HCT116 (cell line): ENCODE data around the gene JAM3. TPM values are rescaled to one million over a fixed set of nuclear protein-coding genes. Genes with fewer than 3 reads are reported as not detected.

Source experiments
- ATAC-seq: fragments of 200-7000 bp; cut with Tn5 transposase; 2 replicates; pipeline ENCODE4 v1.9.1; 2020; ENCODE audit warnings: mild to moderate bottlenecking, moderate library complexity
- BruUV-seq: library from RNA; stranded (reverse); fragments of 400-500 nt; replicated peaks from 2 replicates; lab custom pipeline; 2021; lab: Mats Ljungman, UMichigan
- CTCF ChIA-PET: fragments of 300-600 bp; sonication (Branson Sonifier 250); formaldehyde crosslinking; loops from one replicate; lab custom pipeline; 2021; ENCODE audit warnings: antibody characterized with exemption; lab: Charles Lee
- POLR2A ChIA-PET: fragments of 300-600, 350-600 bp; sonication (Branson Sonifier 250); formaldehyde crosslinking; loops from one replicate; lab custom pipeline; 2021; ENCODE audit warnings: antibody characterized with exemption; lab: Charles Lee
- RAD21 ChIA-PET, 2 experiments: fragments of 300-600 bp; sonication (Branson Sonifier 250); formaldehyde crosslinking; loops; one replicate each; lab custom pipeline; 2023; ENCODE audit warnings: low total read pairs in 2 of 2; ENCODE audit not compliant: uncharacterized antibody in 2 of 2, unreplicated experiment in 2 of 2, low non-redundant PET in 1 of 2; lab: Charles Lee
- DNase-seq: peaks from one replicate; pipeline ENCODE4 v3.0.0-alpha.2; 2010; ENCODE audit warnings: low read depth, low spot score
- H2AFZ ChIP-seq: fragments of 200-600 bp; shearing (Covaris generic), sonication (generic); 2 replicates; pipeline ENCODE4 v1.6.1; 2017; ENCODE audit warnings: low read depth, mixed run types, mixed read lengths, antibody characterized with exemption, low read length; ENCODE audit not compliant: poor library complexity, severe bottlenecking
- H3K27ac ChIP-seq: 2 replicates; pipeline ENCODE4 v1.5.1; 2012; ENCODE audit warnings: low read depth, low read length
- H3K27me3 ChIP-seq: fragments of 200-600 bp; sonication (generic); 2 replicates; pipeline ENCODE4 v1.6.1; 2016; ENCODE audit warnings: mixed run types, low read length, mixed read lengths; ENCODE audit not compliant: insufficient read depth
- H3K36me3 ChIP-seq, 2 experiments: fragments of 200-500 bp in 1 of 2; fragments of 200-600 bp in 1 of 2; sonication (Bioruptor generic) in 1 of 2; sonication (generic) in 1 of 2; 2 replicates each; pipeline versions ENCODE4 v1.5.1 to v1.6.1; 2014 to 2016; ENCODE audit warnings: low read length in 2 of 2, inconsistent platforms in 1 of 2, mixed read lengths in 1 of 2, mixed run types in 1 of 2; ENCODE audit not compliant: insufficient read depth in 2 of 2, control insufficient read depth in 1 of 2
- H3K4me1 ChIP-seq, 2 experiments: fragments of 200-600 bp in 1 of 2; sonication (generic) in 1 of 2; 2 replicates each; pipeline versions ENCODE4 v1.5.1 to v1.6.1; 2012 to 2017; ENCODE audit warnings: low read length in 2 of 2, inconsistent platforms in 1 of 2, mild to moderate bottlenecking in 1 of 2, mixed read lengths in 1 of 2, mixed run types in 1 of 2, moderate library complexity in 1 of 2; ENCODE audit not compliant: insufficient read depth in 2 of 2, control insufficient read depth in 1 of 2
- H3K4me2 ChIP-seq: fragments of 200-600 bp; sonication (generic); 2 replicates; pipeline ENCODE4 v1.6.1; 2017; ENCODE audit warnings: mixed run types, low read length, mixed read lengths
- H3K4me3 ChIP-seq, 2 experiments: fragments of 200-600 bp in 1 of 2; sonication (generic) in 1 of 2; replicated peaks in 1 of 2; 2 replicates each; pipeline ENCODE4 v1.5.1; 2011 to 2016; ENCODE audit warnings: low read length in 2 of 2, control low read depth in 1 of 2, low read depth in 1 of 2, mild to moderate bottlenecking in 1 of 2, mixed read lengths in 1 of 2, mixed run types in 1 of 2
- H3K79me2 ChIP-seq: fragments of 200-600 bp; sonication (generic); 2 replicates; pipeline ENCODE4 v1.6.1; 2017; ENCODE audit warnings: mild to moderate bottlenecking, mixed run types, low read length, moderate library complexity, mixed read lengths; ENCODE audit not compliant: insufficient read depth
- H3K9ac ChIP-seq: fragments of 200-600 bp; sonication (generic); 2 replicates; pipeline ENCODE4 v1.6.1; 2016; ENCODE audit warnings: low read length, mixed read lengths
- H3K9me2 ChIP-seq: fragments of 200-600 bp; sonication (generic), shearing (Covaris generic); 2 replicates; pipeline ENCODE4 v1.6.1; 2017; ENCODE audit warnings: mixed run types, mild to moderate bottlenecking, moderate library complexity; ENCODE audit not compliant: insufficient read depth
- H3K9me3 ChIP-seq, 2 experiments: fragments of 200-500 bp in 1 of 2; fragments of 200-600 bp in 1 of 2; sonication (Bioruptor generic) in 1 of 2; sonication (generic) in 1 of 2; 2 replicates each; pipeline ENCODE4 v1.6.1; 2014 to 2017; ENCODE audit warnings: low read length in 2 of 2, mixed read lengths in 2 of 2, inconsistent platforms in 1 of 2, low read depth in 1 of 2, mild to moderate bottlenecking in 1 of 2, mixed run types in 1 of 2, moderate library complexity in 1 of 2; ENCODE audit not compliant: control insufficient read depth in 1 of 2, insufficient read depth in 1 of 2
- H4K20me1 ChIP-seq: fragments of 200-600 bp; sonication (generic), shearing (Covaris generic); 2 replicates; pipeline ENCODE4 v1.6.1; 2017; ENCODE audit warnings: mixed run types, mild to moderate bottlenecking, moderate library complexity; ENCODE audit not compliant: insufficient read depth
- CBX3 ChIP-seq: IDR thresholded peaks from 2 replicates; pipeline ENCODE4 v1.6.1; 2012; ENCODE audit warnings: low read depth
- CEBPB ChIP-seq: IDR thresholded peaks from 2 replicates; pipeline ENCODE4 v1.6.1; 2012; ENCODE audit warnings: low read depth
- EZH2 ChIP-seq: fragments of 200-600 bp; sonication (generic); IDR thresholded peaks from 2 replicates; pipeline ENCODE4 v1.6.1; 2017; ENCODE audit warnings: antibody characterized with exemption, mixed run types
- EZH2phosphoT487 ChIP-seq: fragments of 200-600 bp; IDR thresholded peaks from 2 replicates; pipeline ENCODE4 v1.6.1; 2018; ENCODE audit warnings: antibody characterized with exemption, borderline replicate concordance
- FOSL1 ChIP-seq: IDR thresholded peaks from 2 replicates; pipeline ENCODE4 v1.6.1; 2012; ENCODE audit warnings: low read depth
- JUND ChIP-seq: IDR thresholded peaks from 2 replicates; pipeline ENCODE4 v1.6.1; 2012
- POLR2A ChIP-seq: IDR thresholded peaks from 2 replicates; pipeline ENCODE4 v1.7.0; 2011; ENCODE audit warnings: borderline replicate concordance; ENCODE audit not compliant: insufficient read depth, insufficient read length; ENCODE audit errors: extremely low read depth
- POLR2AphosphoS5 ChIP-seq: IDR thresholded peaks from 2 replicates; pipeline ENCODE4 v1.6.1; 2011; ENCODE audit warnings: mild to moderate bottlenecking, low read depth, low read length, moderate library complexity
- SIN3A ChIP-seq: IDR thresholded peaks from 2 replicates; pipeline ENCODE4 v1.6.1; 2012; ENCODE audit warnings: low read depth
- SP1 ChIP-seq: IDR thresholded peaks from 2 replicates; pipeline ENCODE4 v1.6.1; 2012; ENCODE audit warnings: low read depth
- TCF7L2 ChIP-seq: IDR thresholded peaks from 2 replicates; pipeline ENCODE4 v1.7.0; 2011; ENCODE audit warnings: borderline replicate concordance, inconsistent platforms; ENCODE audit not compliant: insufficient read depth, insufficient read length; ENCODE audit errors: extremely low read depth
- YY1 ChIP-seq: IDR thresholded peaks from 2 replicates; pipeline ENCODE4 v1.6.1; 2011; ENCODE audit warnings: low read length, low read depth, moderate library complexity, mild to moderate bottlenecking; ENCODE audit not compliant: insufficient replicate concordance; ENCODE audit errors: extremely low read depth
- ZFX ChIP-seq: fragments of 450-650 bp; IDR thresholded peaks from 2 replicates; pipeline ENCODE4 v1.6.1; 2017
- ZNF274 ChIP-seq: fragments of 200-500 bp; sonication (Bioruptor generic); IDR thresholded peaks from 2 replicates; pipeline ENCODE4 v1.6.1; 2014; ENCODE audit warnings: mild to moderate bottlenecking, low read depth, low read length, inconsistent platforms
- intact Hi-C: fragments of 100-400 bp; cut with micrococcal nuclease; formaldehyde crosslinking; loops from 2 replicates; pipeline ENCODE4 v1.10.0; 2022
- total RNA-seq: library from RNA; stranded (reverse); gene quantifications from one replicate; pipeline ENCODE4 v1.2.1, GENCODE V29; 2021; ENCODE audit not compliant: unreplicated experiment
- TF ChIP-seq, protein P1 (sequence below): IDR thresholded peaks from 2 replicates; pipeline ENCODE4 v1.6.1; 2011; ENCODE audit warnings: mild to moderate bottlenecking, low read length, moderate library complexity; ENCODE audit not compliant: insufficient replicate concordance; ENCODE audit errors: extremely low read depth
- TF ChIP-seq, protein P2 (sequence below): IDR thresholded peaks from 2 replicates; pipeline ENCODE4 v1.6.1; 2012
- TF ChIP-seq, protein P3 (sequence below): IDR thresholded peaks from 2 replicates; pipeline ENCODE4 v1.6.1; 2012; ENCODE audit warnings: low read depth
- TF ChIP-seq, protein P4 (sequence below): IDR thresholded peaks from 2 replicates; pipeline ENCODE4 v1.6.1; 2012

Gene JAM3
- total RNA-seq, 1 experiment from 2014 or later = 0.25 TPM

DNA sequence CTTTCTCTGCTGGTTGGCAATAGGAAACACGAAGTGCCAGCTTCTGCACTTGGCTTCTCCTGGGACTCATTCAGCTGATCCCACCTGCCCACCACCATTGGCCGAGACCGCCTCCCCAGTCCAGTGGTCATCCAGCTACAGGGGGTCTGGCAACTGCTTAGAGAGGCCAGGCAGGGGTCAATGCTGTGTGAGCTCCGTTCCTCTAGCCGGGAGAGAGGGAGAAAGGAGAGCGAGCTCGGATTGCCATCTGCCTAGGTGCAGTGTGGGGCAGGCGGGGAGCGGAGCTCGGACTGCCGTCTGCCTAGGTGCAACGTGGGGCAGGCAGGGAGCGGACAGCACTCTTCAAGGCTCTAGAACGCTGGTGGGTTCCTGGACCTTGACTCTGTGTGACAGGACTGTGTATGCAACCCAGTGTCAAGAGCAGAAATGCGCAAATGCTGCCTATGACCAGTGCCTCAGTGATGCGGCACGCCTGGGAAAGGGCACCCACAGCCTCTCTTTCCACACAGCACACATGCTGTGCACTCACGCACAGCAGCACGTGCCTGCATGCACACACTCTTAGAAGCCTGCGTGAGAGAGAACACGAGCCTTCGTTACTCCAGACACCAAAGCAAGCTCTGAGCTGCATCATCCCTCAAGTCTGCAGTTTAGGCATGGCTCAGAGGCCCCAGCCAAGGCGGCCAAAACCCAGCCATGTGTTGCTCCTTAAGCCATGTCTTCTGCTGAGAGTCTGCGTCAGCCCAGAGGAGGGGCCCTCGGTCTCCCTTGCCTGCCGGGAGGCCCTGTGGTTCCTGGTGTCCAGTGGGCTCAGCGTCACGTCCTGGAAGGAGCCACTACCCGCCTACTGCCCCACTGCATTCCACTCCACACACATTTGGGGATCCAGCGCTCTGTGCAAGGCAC is 26.8 kb upstream of the JAM3 start:
- H3K9ac ChIP-seq = no peak overlapping the region
- no peaks in the 10 kb centered on the region for H3K79me2 ChIP-seq
- H3K4me2 ChIP-seq = no peak overlapping the region
- H3K4me3 ChIP-seq = no peak overlapping the region
- H3K9me3 ChIP-seq = no peaks in the 10 kb centered on the region
- H2AFZ ChIP-seq = no peak overlapping the region
- H4K20me1 ChIP-seq = no peaks in the 10 kb centered on the region
- H3K36me3 ChIP-seq = no peaks in the 10 kb centered on the region
- POLR2A ChIA-PET = no interaction called here
- no TSS peak for BruUV-seq
- no peaks in the 10 kb centered on the region for H3K27me3 ChIP-seq
- TF ChIP-seq ZFX (no peak), TCF7L2 (no peak), POLR2AphosphoS5 (no peak), YY1 (no peak), FOSL1 (no peak), SIN3A (no peak), EZH2phosphoT487 (no peak), JUND (no peak), ZNF274 (no peak), EZH2 (no peak), CBX3 (no peak), SP1 (no peak), CEBPB (no peak), POLR2A (no peak)
- TF ChIP-seq, protein P1, sequence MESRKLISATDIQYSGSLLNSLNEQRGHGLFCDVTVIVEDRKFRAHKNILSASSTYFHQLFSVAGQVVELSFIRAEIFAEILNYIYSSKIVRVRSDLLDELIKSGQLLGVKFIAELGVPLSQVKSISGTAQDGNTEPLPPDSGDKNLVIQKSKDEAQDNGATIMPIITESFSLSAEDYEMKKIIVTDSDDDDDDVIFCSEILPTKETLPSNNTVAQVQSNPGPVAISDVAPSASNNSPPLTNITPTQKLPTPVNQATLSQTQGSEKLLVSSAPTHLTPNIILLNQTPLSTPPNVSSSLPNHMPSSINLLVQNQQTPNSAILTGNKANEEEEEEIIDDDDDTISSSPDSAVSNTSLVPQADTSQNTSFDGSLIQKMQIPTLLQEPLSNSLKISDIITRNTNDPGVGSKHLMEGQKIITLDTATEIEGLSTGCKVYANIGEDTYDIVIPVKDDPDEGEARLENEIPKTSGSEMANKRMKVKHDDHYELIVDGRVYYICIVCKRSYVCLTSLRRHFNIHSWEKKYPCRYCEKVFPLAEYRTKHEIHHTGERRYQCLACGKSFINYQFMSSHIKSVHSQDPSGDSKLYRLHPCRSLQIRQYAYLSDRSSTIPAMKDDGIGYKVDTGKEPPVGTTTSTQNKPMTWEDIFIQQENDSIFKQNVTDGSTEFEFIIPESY = no peak
- TF ChIP-seq, protein P2, sequence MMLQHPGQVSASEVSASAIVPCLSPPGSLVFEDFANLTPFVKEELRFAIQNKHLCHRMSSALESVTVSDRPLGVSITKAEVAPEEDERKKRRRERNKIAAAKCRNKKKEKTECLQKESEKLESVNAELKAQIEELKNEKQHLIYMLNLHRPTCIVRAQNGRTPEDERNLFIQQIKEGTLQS = no peak
- TF ChIP-seq, protein P3, sequence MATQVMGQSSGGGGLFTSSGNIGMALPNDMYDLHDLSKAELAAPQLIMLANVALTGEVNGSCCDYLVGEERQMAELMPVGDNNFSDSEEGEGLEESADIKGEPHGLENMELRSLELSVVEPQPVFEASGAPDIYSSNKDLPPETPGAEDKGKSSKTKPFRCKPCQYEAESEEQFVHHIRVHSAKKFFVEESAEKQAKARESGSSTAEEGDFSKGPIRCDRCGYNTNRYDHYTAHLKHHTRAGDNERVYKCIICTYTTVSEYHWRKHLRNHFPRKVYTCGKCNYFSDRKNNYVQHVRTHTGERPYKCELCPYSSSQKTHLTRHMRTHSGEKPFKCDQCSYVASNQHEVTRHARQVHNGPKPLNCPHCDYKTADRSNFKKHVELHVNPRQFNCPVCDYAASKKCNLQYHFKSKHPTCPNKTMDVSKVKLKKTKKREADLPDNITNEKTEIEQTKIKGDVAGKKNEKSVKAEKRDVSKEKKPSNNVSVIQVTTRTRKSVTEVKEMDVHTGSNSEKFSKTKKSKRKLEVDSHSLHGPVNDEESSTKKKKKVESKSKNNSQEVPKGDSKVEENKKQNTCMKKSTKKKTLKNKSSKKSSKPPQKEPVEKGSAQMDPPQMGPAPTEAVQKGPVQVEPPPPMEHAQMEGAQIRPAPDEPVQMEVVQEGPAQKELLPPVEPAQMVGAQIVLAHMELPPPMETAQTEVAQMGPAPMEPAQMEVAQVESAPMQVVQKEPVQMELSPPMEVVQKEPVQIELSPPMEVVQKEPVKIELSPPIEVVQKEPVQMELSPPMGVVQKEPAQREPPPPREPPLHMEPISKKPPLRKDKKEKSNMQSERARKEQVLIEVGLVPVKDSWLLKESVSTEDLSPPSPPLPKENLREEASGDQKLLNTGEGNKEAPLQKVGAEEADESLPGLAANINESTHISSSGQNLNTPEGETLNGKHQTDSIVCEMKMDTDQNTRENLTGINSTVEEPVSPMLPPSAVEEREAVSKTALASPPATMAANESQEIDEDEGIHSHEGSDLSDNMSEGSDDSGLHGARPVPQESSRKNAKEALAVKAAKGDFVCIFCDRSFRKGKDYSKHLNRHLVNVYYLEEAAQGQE = no peak
- TF ChIP-seq, protein P4, sequence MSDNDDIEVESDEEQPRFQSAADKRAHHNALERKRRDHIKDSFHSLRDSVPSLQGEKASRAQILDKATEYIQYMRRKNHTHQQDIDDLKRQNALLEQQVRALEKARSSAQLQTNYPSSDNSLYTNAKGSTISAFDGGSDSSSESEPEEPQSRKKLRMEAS = no peak
- TF ChIP-seq, all 23 proteins: peak for 0
- RAD21 ChIA-PET = no interaction called here
- intact Hi-C loops = no loop called here
- peaks cover 0 to 5% of the 10 kb centered on the region in 2 experiments; a peak in 1 of 4 replicates for H3K4me1 ChIP-seq
- ATAC-seq = no peak
- DNase-seq = no peak
- H3K9me2 ChIP-seq = no peaks in the 10 kb centered on the region
- CTCF ChIA-PET = interaction anchor here (1.3 kb wide), 1 partner anchor 8 kb away, joined by 5 read pairs; no protein-coding TSS in a partner anchor
- no peak overlapping the region for H3K27ac ChIP-seq
